Activated naive CD8-positive, alpha-beta T cell treated with anti-CD3 and anti-CD28 coated beads, Interleukin-2, amount 50 U/mL, for 16 hours (primary cell): ENCODE data around the gene METTL5.
"Not testable (repeated sequence)": the region's sequence is repeated elsewhere in the genome, so short reads cannot be mapped to it uniquely, and the experiment has no call there.

Experiments used
- DNase-seq: peaks from one replicate; pipeline ENCODE4 v3.0.0-alpha.2; 2020; ENCODE audit warnings: low read depth, low spot score

The METTL5 gene

GRCh38 chr2:169828141-169828811, 3.6 kb upstream of the METTL5 start:
- peak; percentile 14 for DNase-seq

GRCh38 chr2:169827272-169828140, 2.8 kb upstream of the METTL5 start, which contains the start of gene UBR3:
TSS of gene UBR3 (plus strand) at chr2:169827454. CDS start at chr2:169827508, 54 bp downstream.
- DNase-seq: peak; percentile 80

GRCh38 chr2:169823996-169824372, 721 bp downstream of the METTL5 start:
- DNase-seq: no peak

DNA sequence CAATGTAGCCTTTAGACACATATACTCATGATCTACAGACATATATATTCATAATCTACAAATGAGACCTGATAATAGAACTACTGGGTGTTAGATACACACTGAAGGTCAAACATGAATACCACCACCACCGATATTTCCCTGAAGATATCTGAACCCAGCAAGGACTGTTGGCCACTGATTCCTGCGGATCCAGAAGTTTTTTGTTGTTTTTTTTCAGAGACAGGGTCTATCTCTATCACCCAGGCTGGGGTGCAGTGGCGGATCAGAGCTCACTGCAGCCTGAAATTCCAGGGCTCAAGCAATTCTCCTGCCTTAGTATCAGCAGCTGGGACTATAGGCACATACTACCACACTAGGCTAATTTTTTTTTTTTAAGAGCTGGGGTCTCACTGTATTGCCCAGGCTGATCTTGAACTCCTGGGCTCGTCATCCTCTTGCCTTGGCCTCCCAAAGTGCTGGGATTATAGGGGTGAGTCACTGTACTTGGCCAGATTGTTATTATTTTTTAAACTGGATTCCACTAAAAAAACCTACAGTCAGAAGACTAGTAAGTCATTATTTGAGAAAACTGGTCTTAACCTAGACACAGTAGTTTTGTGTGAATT, 1.8 kb downstream of the METTL5 start:
- DNase-seq: no peak

DNA sequence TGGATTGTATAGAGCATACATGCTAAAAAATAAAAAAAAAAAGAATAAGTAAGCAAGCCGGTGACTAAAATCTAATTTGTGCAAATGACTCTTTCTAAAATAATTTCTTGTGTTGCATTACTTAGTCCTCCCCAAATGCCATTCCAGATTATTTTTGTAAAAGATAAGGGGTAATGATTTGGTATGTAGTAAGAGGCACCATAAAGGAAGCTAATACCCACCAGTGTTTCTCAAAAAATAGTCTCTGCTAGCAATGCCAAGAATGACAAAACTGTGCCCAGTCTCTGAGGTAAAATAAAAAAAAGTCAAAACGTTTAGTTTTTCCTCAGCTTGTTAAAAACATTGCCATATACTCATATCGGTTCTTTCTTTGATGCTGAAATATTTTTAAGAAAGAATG, 2.7 kb downstream of the METTL5 start:
- DNase-seq: no peak

DNA sequence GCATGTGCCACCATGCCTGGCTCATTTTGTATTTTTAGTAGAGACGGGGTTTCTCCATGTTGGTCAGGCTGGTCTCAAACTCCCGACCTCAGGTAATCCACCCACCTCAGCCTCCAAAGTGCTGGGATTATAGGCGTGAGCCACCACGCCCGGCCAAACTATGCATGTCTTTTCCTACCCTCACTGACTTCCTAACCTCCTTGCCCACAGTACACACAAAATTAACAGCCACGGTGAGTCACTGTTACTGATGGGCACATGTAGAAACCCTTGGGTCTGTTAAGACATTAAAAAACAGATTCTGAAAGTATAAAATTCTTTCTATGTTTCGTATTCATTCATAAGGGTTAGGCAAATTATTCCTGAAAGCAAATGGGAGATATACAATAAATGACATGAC, 4.6 kb downstream of the METTL5 start:
- DNase-seq: not testable (repeated sequence)

GRCh38 chr2:169819106-169819505, 5.6 kb downstream of the METTL5 start:
- DNase-seq: no peak

- no peak for DNase-seq
Measured at GRCh38 chr2:169818241-169818640, 6.5 kb downstream of the METTL5 start.

DNA sequence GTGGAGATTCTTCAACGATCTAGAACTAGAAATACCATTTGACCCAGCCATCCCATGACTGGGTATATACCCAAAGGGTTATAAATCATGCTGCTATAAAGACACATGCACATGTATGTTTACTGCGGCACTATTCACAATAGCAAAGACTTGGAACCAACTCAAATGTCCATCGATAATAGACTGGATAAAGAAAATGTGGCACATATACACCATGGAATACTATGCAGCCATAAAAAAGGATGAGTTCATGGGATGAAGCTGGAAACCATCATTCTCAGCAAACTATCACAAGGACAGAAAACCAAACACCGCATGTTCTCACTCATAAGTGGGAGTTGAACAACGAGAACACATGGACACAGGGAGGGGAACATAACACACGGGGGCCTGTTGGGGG, 7.3 kb downstream of the METTL5 start:
- not testable (repeated sequence) for DNase-seq

DNA sequence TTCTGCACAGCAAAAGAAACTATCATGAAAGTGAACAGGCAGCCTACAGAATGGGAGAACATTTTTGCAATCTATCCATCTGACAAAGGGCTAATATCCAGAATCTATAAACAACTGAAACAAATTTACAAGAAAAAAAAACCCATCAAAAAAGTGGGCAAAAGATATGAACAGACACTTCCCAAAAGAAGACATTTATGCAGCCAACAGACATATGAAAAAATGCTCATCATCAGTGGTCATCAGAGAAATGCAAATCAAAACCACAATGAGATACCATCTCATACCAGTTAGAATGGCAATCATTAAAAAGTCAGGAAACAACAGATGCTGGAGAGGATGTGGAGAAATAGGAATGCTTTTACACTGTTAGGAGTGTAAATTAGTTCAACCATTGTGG, 7.7 kb downstream of the METTL5 start:
- not testable (repeated sequence) for DNase-seq

DNA sequence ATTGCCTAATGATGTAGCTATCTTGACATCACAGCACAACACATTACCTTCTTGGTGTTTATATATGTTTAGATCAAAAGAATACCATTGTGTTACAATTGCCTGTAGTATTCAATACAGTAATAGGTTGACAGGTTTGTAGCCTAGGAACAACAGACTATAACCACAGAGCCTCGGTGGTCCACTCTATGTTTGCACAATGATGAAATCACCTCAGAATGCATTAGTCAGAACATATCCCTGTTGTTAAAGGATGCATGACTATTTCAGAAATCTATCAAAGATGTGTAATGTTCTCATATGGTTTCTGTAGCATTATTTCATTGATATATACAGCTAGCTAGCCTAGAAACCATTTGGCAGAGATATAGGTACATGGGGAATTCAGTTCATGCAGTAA, 8.9 kb downstream of the METTL5 start:
- DNase-seq: no peak

- DNase-seq: no peak
Measured at GRCh38 chr2:169808221-169808620, 16.5 kb downstream of the METTL5 start.

GRCh38 chr2:169806586-169806985, 18.1 kb downstream of the METTL5 start:
- DNase-seq: no peak

GRCh38 chr2:169803480-169803879, 21.2 kb downstream of the METTL5 start:
- DNase-seq: no peak

- peak; percentile 90 for DNase-seq
Measured at GRCh38 chr2:169798718-169799592, 25.8 kb downstream of the METTL5 start, which contains the start of gene SSB. TSS of gene SSB (plus strand) at chr2:169798871. CDS start at chr2:169800961, 2,090 bp downstream.

- no peak for DNase-seq
Measured at GRCh38 chr2:169798397-169798717, 26.3 kb downstream of the METTL5 start.

- DNase-seq: no peak
Measured at GRCh38 chr2:169797601-169798000, 27.1 kb downstream of the METTL5 start.

DNA sequence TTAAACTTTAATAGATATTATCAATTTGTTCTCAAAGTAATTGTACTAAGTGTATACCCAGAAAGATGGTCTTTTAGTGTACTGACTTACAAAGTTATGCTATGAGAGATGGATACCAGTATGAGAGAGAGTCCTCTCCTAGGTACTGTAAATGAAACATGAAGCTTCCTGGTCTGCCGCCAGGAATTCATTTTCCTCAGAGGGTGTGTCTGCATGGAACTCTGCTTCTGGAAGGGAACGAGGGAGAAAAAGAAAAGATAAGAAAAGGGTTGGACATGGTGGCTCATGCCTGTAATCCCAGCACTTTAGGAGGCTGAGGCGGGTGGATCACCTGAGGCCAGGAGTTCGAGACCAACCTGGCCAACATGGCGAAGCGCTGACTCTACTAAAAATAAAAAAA, 28.3 kb downstream of the METTL5 start:
- DNase-seq: no peak

DNA sequence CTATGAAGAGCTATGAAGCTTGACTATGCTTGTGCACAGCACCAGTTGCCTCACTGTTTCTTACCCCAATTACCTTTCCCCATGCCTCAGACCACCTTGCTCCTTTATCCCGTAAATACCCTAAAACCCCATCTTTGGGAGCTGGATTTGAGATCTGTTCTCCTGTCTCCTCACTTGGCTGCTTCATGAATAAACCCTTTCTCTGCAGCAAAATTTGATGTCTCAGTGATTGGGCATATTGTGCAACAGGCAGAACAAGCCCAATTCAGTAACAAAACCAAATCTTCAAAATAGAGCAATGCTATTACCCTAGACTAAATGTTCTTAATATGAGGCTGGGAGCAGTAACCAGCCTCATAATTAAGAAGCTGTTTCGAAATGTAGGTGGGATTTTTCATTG, 29.5 kb downstream of the METTL5 start:
- no peak for DNase-seq

DNA sequence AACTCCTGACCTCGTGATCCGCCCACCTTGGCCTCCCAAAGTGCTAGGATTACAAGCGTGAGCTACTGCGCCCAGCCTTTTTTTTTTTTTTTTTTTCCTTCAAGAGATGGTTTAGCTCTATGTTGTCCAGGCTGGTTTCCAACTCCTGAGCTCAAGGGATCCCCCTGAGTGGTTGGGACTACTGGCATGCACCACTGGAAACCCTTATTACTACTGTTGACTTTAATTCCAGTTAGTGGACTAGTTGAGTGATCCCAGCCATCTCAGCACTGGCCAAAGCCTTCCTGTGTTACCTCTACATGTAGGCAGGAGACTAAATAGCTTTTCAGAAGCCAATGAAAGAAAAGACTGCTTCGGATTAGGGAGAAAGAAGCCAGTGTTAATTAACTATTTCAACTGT, 34.1 kb downstream of the METTL5 start:
- DNase-seq: no peak

DNA sequence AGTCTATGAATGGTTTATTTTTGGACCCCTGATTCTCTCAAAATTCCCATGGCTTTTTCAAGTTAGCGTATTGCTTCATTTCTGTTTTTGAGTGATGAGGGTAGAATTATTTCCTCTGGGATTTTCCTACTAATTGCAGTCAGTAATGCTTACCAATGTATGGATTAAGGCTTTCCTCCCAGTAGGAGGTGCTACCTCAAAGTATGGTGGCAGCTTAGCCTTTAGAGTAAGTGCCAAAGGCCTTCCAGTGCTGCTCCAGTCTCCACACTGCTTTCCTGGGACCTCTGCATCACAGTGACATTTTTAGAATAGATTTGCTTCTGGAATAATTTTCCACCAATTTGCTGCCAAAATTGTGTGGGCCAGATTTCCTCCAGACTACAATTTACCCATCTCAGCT, 42.2 kb downstream of the METTL5 start:
- DNase-seq: no peak
